ENCODE measurements around the gene PHLPP1.
A peak's percentile ranks its signal among the peaks of the same experiment; 100 is the strongest.

Gene PHLPP1

GRCh38 chr18:62953663-62954062, 238.3 kb downstream of the PHLPP1 start:
- no peak for DNase-seq

DNA sequence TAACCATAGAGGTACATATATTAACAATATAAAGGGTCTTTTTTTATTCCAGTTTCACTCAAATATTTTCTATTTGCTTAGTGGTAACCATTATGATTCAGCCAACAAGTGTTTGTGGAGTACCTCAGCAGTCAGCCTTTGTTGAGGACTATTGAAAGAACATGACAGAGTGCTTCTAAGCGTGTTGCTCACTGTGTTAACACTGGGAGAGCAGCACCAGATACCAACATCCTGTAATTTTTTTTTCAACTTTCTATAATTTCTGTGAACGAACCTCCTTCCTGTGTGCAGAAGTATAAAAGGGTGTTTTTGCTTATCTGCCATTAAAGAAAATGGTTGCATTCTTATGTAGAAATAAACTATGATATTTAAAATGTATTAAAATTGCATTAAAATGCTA, 239.0 kb downstream of the PHLPP1 start:
- no peak for DNase-seq

DNA sequence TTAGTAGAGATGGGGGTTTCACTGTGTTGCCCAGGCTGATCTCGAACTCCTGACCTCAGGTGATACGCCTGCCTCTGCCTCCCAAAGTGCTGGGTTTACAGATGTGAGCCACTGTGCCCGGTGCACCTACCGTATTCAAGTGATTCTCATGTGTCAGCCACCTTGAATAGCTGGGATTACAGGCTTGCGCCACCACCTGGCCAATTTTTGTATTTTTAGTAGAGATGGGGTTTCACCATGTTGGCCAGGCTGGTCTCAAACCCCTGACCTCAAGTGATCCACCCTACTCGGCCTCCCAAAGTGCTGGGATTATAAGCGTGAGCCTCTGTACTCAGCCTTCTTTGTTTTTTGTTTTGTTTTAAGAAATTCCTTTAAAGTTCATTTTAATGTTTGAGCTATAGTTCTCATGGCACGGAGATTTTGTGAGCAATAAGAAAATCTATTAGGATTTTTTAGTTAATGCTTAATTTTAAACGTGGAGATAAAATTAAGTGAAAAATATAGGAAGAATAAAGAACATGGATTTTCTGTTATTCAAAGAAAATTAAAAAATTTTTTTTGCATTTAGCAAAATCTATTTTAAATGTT, 242.6 kb downstream of the PHLPP1 start:
- DNase-seq: peak; percentile 18

DNA sequence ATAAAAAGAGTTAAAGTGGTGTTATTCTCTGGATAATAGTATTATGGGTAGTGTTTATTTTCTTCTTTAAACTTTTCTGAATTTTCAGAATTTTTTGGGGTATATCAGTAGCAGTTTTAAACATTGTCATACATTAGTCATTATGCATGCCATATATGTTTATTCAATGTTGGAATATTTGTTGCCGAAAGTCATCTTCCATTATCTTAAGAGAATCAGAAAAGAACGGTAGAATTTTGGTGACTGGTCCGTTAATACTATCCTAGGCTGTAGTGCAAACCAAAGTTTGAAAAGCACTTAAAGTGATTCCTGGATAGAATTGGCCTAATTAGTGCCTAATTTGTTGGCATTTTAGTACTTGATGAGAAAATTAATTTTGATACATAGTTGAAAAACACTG, 244.1 kb downstream of the PHLPP1 start:
- no peak for DNase-seq

DNA sequence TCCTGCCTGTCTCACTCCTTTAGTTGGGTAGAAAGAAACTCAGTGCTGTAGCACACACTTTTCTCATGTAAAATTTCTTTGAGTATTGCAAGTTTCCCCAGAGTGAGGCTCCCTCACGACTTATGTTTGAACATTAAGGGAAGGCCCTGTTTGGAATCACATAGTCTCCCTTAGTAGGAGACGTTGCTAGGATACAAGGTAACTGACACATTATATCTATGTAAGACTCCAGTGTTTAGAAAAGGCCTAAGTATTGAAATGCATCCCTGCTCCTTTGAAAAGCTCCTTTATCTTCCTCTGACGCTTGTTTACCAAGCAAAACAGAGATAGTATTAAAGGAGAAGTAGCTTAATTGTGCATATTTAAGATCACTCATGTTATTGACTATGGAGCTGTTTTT, 248.2 kb downstream of the PHLPP1 start:
- DNase-seq: no peak

DNA sequence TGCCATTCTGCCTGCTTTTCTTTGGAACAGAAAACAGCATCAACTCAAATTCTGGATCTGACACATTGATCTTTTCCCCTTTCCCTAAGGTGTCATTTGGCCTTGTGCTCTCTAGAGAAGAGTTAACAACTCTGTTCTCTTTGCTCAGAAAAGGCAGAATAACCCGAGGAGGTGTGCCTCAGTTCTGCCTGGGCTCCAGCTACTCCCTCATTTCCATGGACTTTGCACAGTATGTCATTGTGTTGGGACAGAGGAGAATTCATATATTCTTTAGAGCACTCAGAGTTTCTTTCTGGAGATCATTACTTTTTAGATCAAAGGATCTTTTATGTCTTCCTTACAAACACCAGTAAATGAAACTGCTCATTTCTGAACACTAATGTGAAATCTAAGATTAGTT, 249.1 kb downstream of the PHLPP1 start:
- DNase-seq: no peak

DNA sequence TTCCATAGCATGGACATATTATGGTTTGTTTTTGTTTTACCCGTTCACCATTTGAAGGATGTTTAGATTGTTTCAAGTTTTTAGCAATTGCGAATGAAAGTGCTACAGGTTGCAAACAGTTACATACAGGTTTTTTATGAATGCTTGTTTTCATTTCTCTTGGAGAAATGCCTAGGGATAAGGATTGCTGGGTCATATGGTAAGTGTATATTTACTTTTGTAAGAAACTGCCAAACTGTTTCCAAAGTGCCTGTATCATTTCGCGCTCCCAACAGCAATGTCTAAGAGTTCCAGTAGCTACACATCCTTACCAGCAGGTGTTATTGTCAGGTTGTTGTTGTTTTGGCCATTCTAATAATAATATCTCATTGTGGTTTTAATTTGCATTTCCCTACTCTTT, 251.7 kb downstream of the PHLPP1 start:
- no peak for DNase-seq

DNA sequence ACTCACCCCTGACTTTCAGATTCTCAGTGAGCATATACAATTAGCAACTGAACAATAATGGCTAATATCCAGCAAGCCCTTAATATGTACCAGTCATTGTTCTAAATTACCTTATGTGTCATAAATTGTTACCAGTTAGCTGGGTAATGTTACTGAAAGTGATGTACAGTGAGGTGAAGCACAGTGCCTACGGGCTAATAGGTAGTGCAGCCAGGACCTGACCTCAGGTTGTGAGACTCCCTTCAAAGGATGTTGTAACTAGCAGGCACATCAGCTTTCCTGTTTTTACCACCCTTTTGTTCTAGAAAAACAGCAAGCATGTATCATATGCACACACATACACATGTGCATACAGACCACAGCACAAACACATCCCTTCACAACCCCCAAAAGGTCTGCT, 258.3 kb downstream of the PHLPP1 start:
- DNase-seq: no peak

DNA sequence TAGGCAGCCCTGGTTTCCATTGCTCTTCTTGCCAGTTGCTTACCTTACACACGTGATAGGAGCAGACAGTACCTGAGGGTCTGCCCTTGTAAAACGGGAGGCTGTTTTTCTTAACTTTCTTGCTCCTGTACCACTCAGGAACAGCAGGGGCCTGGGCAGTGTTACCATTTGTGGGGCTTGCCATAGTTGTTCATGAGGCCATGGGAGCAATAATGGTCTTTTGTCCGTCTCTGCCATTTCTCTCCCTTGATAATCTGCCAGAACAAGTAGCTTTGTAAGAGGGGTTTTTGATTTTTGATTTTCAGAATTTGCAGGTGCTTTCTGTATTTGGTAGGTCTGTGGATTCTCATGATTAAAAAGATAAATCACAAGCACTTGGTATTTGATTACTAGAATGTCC, 259.0 kb downstream of the PHLPP1 start:
- no peak for DNase-seq

DNA sequence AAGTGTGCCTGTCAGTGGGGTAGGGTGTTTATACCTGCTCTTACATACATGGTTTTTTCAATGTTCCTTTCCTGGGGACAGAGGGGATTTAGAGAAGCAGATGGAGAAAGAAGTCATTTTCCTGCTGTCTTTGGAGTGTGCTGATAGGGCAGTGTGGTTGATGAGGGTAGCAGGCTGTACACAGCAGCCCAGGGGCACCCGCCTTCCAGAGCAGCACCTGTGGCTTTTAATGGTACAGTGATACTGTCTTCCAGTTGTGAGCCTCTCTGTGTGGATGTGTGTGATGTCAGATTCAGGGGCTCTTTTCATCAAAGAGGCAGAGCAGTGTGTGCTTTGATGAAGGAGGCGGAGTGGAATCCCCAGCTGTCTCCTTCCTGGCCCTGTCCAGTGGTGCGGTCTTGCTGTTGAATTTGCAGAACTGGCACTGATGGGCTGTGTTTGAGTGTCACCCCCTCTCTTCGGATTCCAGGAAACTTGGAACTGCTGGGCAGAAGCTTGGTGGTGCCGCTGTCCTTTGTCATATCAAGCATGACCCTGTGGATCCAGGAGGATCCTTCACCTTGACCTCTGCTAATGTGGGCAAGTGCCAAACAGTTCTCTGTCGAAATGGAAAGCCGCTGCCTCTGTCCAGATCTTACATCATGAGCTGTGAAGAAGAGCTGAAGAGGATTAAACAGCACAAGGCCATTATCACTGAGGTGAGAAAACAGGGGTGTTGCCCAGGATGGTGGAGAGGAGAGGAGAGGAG, 259.8 kb downstream of the PHLPP1 start:
- no peak for DNase-seq

GRCh38 chr18:62975785-62976184, 260.4 kb downstream of the PHLPP1 start:
- DNase-seq: no peak

GRCh38 chr18:62976227-62976626, 260.9 kb downstream of the PHLPP1 start:
- DNase-seq: no peak

DNA sequence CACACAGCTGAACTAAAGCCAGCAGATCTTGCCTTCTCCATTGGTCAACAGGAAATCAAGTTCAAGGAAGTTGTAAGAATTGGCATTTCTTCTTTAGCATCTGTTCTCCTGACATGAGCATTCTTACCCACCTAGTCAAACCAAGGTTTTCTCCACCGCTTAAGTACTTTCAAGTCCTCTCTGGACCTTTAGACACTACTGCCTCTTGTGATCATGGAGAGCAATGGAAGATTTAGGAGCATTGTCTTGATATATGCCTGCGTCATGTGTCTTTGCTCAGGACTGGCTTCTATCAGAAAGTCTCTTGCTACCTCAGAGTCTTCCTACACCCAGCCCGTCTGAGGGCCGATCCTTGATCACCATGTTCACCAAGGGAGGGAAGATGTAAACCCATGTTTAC, 262.2 kb downstream of the PHLPP1 start:
- DNase-seq: no peak

GRCh38 chr18:62978251-62979049, 263.1 kb downstream of the PHLPP1 start:
- DNase-seq: no peak

- no peak for DNase-seq
These were observed 263.8 kb downstream of the PHLPP1 start for GRCh38 chr18:62979176-62979575.

DNA sequence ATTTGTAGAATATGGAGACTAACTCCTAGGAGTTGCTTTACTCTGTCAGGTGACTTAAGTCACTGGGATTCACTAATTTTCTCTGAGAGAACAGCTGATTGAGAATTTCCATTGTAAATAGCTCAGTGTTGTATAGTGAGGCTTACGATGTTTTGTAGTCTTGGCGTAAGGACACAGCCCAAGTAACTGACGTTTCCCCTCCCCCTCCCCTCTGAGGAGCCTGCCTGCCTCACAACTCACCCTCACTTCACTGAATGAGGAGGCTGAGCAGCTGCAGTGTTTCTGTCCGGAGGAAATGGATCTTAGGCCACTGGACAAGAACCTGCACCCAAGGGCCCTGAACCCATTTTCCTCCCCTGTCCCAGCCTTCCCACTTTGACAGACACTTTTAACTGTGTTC, 264.6 kb downstream of the PHLPP1 start:
- no peak for DNase-seq

GRCh38 chr18:62981566-62981965, 266.2 kb downstream of the PHLPP1 start:
- DNase-seq: no peak

DNA sequence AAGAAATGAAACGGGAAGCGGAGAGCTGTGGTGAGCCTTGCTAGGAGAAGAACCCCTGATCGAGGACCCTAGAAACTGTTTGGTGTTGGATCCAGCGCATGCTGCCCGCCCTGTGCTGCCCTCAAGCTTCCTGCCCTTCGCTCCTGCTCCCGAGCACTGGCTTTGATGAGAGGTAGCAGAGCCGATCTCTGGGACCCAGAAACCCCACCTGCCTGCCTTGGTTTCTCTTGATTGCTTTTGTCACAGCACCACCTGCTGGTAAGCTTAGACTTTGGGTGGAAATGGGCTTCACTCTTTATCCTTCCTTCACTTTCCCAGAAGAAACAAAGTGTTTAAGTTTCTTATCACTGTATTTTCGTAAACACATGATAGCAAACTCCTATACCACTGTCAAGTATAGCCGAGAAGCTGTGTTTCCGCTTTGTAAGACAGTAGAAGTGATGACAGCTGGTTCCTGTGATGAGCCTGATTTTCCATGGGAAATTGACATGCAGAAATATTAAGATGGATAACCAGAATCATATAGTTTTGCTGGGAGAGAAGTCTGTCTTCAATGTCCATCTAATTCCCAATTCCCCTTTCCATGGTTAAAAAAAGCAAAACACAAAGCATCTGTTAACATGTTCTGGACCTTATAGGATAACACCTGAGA, 267.4 kb downstream of the PHLPP1 start:
- peak; percentile 48 for DNase-seq

DNA sequence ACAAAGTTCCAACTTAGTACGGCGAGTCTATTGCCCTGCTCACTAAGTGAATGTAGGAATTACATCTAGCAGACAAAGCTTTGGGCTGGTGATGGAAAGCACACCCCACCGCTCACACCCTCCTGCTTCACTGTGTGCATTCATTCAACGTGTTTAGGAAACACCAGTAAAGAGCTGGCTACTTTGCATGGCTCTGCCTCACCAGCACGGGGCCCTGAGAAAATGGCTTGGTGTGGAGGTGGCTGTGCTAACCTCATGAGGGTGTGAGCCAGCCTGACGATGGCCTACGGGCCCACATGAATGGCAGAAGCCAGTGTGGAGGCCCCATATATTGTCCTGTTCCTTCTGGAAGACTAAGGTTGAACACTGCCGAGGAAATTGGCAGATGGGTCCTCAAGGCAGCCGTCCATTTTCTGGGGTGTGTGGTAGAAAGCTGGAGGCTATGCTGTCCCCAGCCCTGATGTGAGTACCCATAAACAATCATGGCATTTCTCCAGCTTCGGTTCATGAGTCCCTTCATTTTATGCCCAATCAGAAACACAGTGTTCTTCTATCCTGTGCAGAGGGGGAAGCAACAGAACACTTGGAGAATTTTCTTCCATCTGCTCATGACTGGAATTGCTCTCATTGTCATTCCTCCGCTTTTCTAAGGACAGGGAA, 269.4 kb downstream of the PHLPP1 start:
- no peak for DNase-seq

- no peak for DNase-seq
These were observed 271.1 kb downstream of the PHLPP1 start for GRCh38 chr18:62986490-62986889.

- no peak for DNase-seq
These were observed 271.9 kb downstream of the PHLPP1 start for GRCh38 chr18:62987055-62987830.

DNA sequence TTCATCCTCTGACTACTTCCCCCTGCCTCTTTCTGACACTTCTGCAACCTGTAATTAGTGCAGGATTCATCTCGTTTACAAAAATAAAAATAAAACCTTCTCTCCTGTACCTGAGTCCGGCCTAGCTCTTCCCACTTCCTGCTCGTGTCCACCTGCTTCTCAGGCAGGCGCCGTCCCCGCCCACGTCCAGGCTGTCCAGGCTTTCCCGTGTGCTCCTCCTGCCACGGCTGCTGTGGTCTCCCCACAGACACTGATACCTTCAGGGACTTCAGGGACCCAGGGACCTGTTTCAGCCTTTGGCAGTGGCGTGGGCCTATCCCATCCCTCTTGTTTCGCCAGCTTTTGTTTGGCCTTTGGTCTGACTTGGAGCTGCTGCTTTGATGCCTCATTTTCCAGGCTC, 272.5 kb downstream of the PHLPP1 start:
- DNase-seq: no peak

Data from activated CD4-positive, alpha-beta T cell treated with anti-CD3 and anti-CD28 coated beads, Interleukin-2, amount 50 U/mL, for 1 hour (primary cell).